Loucy (cell line): ENCODE results near the gene FLT4.

ENCODE experiments used
- H2AFZ ChIP-seq: fragments of 200-600 bp; sonication (generic); 2 replicates; pipeline ENCODE4 v1.6.0; 2016; ENCODE audit warnings: antibody characterized with exemption, mild to moderate bottlenecking, low read length, moderate library complexity
- H3F3A ChIP-seq: fragments of 200-600 bp; 2 replicates; pipeline ENCODE4 v1.6.0; 2016; ENCODE audit warnings: antibody characterized with exemption, low read depth, mild to moderate bottlenecking
- H3K27me3 ChIP-seq: fragments of 200-600 bp; sonication (generic); 2 replicates; pipeline ENCODE4 v1.6.1; 2014; ENCODE audit warnings: low read length, mild to moderate bottlenecking; ENCODE audit not compliant: insufficient read depth, poor library complexity, severe bottlenecking
- H3K36me3 ChIP-seq: fragments of 200-600 bp; sonication (generic); 2 replicates; pipeline ENCODE4 v1.6.1; 2016; ENCODE audit warnings: low read length; ENCODE audit not compliant: insufficient read depth
- H3K4me1 ChIP-seq: fragments of 200-600 bp; sonication (generic); 2 replicates; pipeline ENCODE4 v1.5.1; 2014; ENCODE audit warnings: low read length, mild to moderate bottlenecking; ENCODE audit not compliant: insufficient read depth, poor library complexity, severe bottlenecking
- H3K4me2 ChIP-seq: fragments of 200-600 bp; sonication (generic); 2 replicates; pipeline ENCODE4 v1.6.0; 2014; ENCODE audit warnings: antibody characterized with exemption, low read length, low read depth, mild to moderate bottlenecking; ENCODE audit not compliant: poor library complexity, severe bottlenecking
- H3K4me3 ChIP-seq: fragments of 200-600 bp; sonication (generic); 2 replicates; pipeline ENCODE4 v1.5.1; 2014; ENCODE audit warnings: low read length, mild to moderate bottlenecking, mixed read lengths; ENCODE audit not compliant: poor library complexity, severe bottlenecking
- H3K79me2 ChIP-seq: fragments of 200-600 bp; sonication (generic); 2 replicates; pipeline ENCODE4 v1.6.1; 2014; ENCODE audit warnings: low read length; ENCODE audit not compliant: insufficient read depth
- H3K9ac ChIP-seq: fragments of 200-600 bp; sonication (generic); 2 replicates; pipeline ENCODE4 v1.6.0; 2014; ENCODE audit warnings: mild to moderate bottlenecking, low read depth, low read length, moderate library complexity; ENCODE audit not compliant: poor library complexity, severe bottlenecking
- H3K9me2 ChIP-seq: fragments of 200-600 bp; sonication (generic); replicated peaks from 2 replicates; pipeline ENCODE4 v1.6.1; 2016; ENCODE audit warnings: low read depth, low read length, mixed read lengths
- H3K9me3 ChIP-seq: fragments of 200-600 bp; sonication (generic); 2 replicates; pipeline ENCODE4 v1.6.1; 2014; ENCODE audit warnings: mild to moderate bottlenecking, antibody characterized with exemption, low read length, low read depth; ENCODE audit not compliant: insufficient read depth
- H4K20me1 ChIP-seq: fragments of 200-600 bp; sonication (generic); 2 replicates; pipeline ENCODE4 v1.6.0; 2014; ENCODE audit warnings: antibody characterized with exemption, low read length, mild to moderate bottlenecking; ENCODE audit not compliant: insufficient read depth, poor library complexity, severe bottlenecking
- EZH2phosphoT487 ChIP-seq: fragments of 200-600 bp; IDR thresholded peaks from 2 replicates; pipeline ENCODE4 v1.6.1; 2018; ENCODE audit warnings: antibody characterized with exemption, mild to moderate bottlenecking, moderate library complexity, borderline replicate concordance
- TF ChIP-seq, protein P1 (sequence below): fragments of 200-600 bp; sonication (generic); conservative IDR thresholded peaks from 2 replicates; pipeline ENCODE4 v1.5.1; 2014; ENCODE audit warnings: mild to moderate bottlenecking, antibody characterized with exemption, low read length

Gene FLT4

DNA sequence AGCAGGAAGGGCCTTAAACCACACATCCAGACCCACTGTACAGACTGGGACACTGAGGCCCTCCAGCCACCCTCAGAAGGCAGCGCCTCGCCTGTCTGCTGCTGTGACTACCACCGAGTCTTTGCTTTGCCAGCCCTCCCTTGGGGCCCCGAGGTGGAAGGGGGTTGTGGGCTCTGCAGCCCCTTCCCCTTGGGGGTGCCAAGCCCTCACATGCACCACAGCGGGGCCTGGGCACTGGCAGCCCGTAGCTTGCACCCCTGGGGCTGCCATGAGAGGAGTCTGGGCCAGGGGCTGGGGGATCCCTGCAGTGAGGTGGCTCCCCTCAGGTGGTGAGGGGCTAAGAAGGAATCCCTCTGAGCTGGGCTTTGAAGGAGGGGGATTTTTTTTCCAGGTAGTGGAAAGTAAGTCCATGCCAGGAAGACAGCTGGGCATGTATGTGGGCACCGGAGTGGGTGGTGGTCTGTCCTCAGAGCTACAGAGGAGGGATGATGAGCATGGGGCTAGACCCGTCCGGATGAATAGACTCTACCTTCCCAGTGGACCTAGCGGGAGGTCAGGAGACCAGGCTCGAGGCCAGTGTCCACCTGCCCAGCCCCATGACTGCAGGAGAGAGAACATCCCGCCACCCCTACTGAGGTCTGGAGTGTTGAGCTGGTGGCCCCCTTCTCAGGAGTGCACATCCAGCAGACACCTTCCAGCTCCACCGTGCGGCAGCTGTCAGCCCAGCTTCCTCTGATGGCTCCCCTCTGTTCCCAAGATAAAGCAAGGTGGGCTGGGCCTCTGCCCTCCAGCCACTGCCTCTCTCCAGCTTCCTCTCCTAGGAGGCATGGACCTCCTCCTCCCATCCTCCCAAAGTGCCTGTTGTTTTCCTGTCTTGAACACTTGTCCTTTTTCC is 15.9 kb downstream of the FLT4 start:
- H3K9me2 ChIP-seq: no peaks in the 10 kb centered on the region
- H3K9ac ChIP-seq: no peak overlapping the region
- H3K79me2 ChIP-seq: no peaks in the 10 kb centered on the region
- no peak overlapping the region for H2AFZ ChIP-seq
- H3K4me2 ChIP-seq: no peak overlapping the region
- H3K4me1 ChIP-seq: no peaks in the 10 kb centered on the region
- H3K27me3 ChIP-seq: no peaks in the 10 kb centered on the region
- no peaks in the 10 kb centered on the region for H4K20me1 ChIP-seq
- TF ChIP-seq EZH2phosphoT487: no peak
- TF ChIP-seq, protein P1, sequence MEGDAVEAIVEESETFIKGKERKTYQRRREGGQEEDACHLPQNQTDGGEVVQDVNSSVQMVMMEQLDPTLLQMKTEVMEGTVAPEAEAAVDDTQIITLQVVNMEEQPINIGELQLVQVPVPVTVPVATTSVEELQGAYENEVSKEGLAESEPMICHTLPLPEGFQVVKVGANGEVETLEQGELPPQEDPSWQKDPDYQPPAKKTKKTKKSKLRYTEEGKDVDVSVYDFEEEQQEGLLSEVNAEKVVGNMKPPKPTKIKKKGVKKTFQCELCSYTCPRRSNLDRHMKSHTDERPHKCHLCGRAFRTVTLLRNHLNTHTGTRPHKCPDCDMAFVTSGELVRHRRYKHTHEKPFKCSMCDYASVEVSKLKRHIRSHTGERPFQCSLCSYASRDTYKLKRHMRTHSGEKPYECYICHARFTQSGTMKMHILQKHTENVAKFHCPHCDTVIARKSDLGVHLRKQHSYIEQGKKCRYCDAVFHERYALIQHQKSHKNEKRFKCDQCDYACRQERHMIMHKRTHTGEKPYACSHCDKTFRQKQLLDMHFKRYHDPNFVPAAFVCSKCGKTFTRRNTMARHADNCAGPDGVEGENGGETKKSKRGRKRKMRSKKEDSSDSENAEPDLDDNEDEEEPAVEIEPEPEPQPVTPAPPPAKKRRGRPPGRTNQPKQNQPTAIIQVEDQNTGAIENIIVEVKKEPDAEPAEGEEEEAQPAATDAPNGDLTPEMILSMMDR: no peak
- H3K4me3 ChIP-seq: no peak overlapping the region
- no peaks in the 10 kb centered on the region for H3K36me3 ChIP-seq
- H3F3A ChIP-seq: no peaks in the 10 kb centered on the region
- H3K9me3 ChIP-seq: no peaks in the 10 kb centered on the region

DNA sequence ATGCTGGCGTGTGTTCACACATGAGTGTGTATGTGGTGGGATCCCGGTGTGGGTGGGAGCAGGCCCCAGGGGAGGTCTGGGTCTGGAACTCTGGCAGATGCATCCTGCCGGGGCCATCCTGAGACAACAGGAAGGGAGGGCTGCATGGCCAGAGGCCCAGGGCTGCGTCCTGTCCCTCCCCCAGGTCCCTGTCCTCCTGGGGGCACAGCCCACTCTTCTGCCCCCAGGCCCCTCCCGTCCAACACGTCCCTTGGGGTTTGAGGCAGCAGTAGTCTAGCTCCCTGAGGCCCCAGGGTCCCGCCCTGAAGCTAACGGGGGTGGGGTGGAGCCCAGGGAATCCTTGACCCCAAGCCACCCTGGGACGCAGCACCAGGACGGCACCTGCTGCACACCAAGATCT is 16.6 kb downstream of the FLT4 start:
- Histone ChIP-seq H3K4me2 (no peak overlapping the region), H3K9me2 (no peaks in the 10 kb centered on the region), H3K4me3 (no peak overlapping the region), H2AFZ (no peak overlapping the region), H3K9ac (no peak overlapping the region), H3K27me3 (no peaks in the 10 kb centered on the region), H3K36me3 (no peaks in the 10 kb centered on the region), H3K9me3 (no peaks in the 10 kb centered on the region), H3K79me2 (no peaks in the 10 kb centered on the region), H3F3A (no peaks in the 10 kb centered on the region), H4K20me1 (no peaks in the 10 kb centered on the region), H3K4me1 (no peaks in the 10 kb centered on the region)
- TF ChIP-seq, protein P1: no peak
- no peak for TF ChIP-seq EZH2phosphoT487

GRCh38 chr5:180631549-180632383 is 17.6 kb downstream of the FLT4 start:
- no peaks in the 10 kb centered on the region for H3K4me1 ChIP-seq
- H3K36me3 ChIP-seq: no peaks in the 10 kb centered on the region
- H3F3A ChIP-seq: no peaks in the 10 kb centered on the region
- no peaks in the 10 kb centered on the region for H3K79me2 ChIP-seq
- H4K20me1 ChIP-seq: no peaks in the 10 kb centered on the region
- no peaks in the 10 kb centered on the region for H3K9me2 ChIP-seq
- no peak overlapping the region for H3K4me2 ChIP-seq
- no peaks in the 10 kb centered on the region for H3K9me3 ChIP-seq
- no peak overlapping the region for H3K4me3 ChIP-seq
- no peaks in the 10 kb centered on the region for H3K27me3 ChIP-seq
- no peak overlapping the region for H2AFZ ChIP-seq
- H3K9ac ChIP-seq: no peak overlapping the region
- TF ChIP-seq, protein P1: no peak
- TF ChIP-seq EZH2phosphoT487: no peak
